DND-41 (cell line): Measurements from ENCODE around the gene FAM24B.

Source experiments
- ATAC-seq: fragments of 200-7000 bp; cut with Tn5 transposase; 3 replicates; pipeline ENCODE4 v1.9.1; 2021; ENCODE audit warnings: low read depth; ENCODE audit not compliant: insufficient read depth
- DNase-seq: peaks from one replicate; pipeline ENCODE4 v3.0.0-alpha.2; 2020
- H2AFZ ChIP-seq: 2 replicates; pipeline ENCODE4 v1.6.0; 2012; ENCODE audit warnings: low read depth, low read length
- H3K27ac ChIP-seq: 2 replicates; pipeline ENCODE4 v1.5.1; 2012; ENCODE audit warnings: low read length, inconsistent platforms
- H3K27me3 ChIP-seq: fragments of 200-600 bp; sonication (generic); 2 replicates; pipeline ENCODE4 v1.6.0; 2012; ENCODE audit warnings: low read length, mild to moderate bottlenecking, inconsistent platforms; ENCODE audit not compliant: insufficient read depth, poor library complexity
- H3K36me3 ChIP-seq: 2 replicates; pipeline ENCODE4 v1.5.1; 2012; ENCODE audit warnings: low read length, inconsistent platforms; ENCODE audit not compliant: insufficient read depth
- H3K4me1 ChIP-seq: 2 replicates; pipeline ENCODE4 v1.5.1; 2012; ENCODE audit warnings: mild to moderate bottlenecking, low read length; ENCODE audit not compliant: insufficient read depth
- H3K4me2 ChIP-seq: 2 replicates; pipeline ENCODE4 v1.6.0; 2012; ENCODE audit warnings: mild to moderate bottlenecking, moderate library complexity, low read length, inconsistent platforms; ENCODE audit not compliant: insufficient read depth
- H3K4me3 ChIP-seq, 2 experiments: fragments of 200-600 bp in 1 of 2; shearing (Covaris generic) in 1 of 2; 2 replicates each; pipeline ENCODE4 v1.5.1; 2012 to 2016; ENCODE audit warnings: inconsistent platforms in 2 of 2, low read length in 2 of 2, mild to moderate bottlenecking in 2 of 2, low read depth in 1 of 2, moderate library complexity in 1 of 2
- H3K79me2 ChIP-seq: 2 replicates; pipeline ENCODE4 v1.6.0; 2012; ENCODE audit warnings: low read length, inconsistent platforms; ENCODE audit not compliant: insufficient read depth
- H3K9ac ChIP-seq: 2 replicates; pipeline ENCODE4 v1.6.0; 2012; ENCODE audit warnings: low read depth, mild to moderate bottlenecking, inconsistent platforms, low read length, moderate library complexity
- H3K9me3 ChIP-seq: 2 replicates; pipeline ENCODE4 v1.5.1; 2012; ENCODE audit warnings: low read length, moderate library complexity, mild to moderate bottlenecking, inconsistent platforms; ENCODE audit not compliant: insufficient read depth, severe bottlenecking
- H4K20me1 ChIP-seq: 2 replicates; pipeline ENCODE4 v1.6.0; 2012; ENCODE audit warnings: low read length; ENCODE audit not compliant: insufficient read depth
- EZH2 ChIP-seq: IDR thresholded peaks from 3 replicates; pipeline ENCODE4 v1.6.1; 2012; ENCODE audit warnings: borderline replicate concordance, low read depth, mild to moderate bottlenecking, moderate library complexity, low read length, inconsistent platforms; ENCODE audit not compliant: severe bottlenecking
- TF ChIP-seq, protein P1 (sequence below): IDR thresholded peaks from 2 replicates; pipeline ENCODE4 v1.5.1; 2012; ENCODE audit warnings: borderline replicate concordance, low read length, moderate library complexity, mild to moderate bottlenecking; ENCODE audit not compliant: poor library complexity, severe bottlenecking; ENCODE audit errors: extremely low read depth

The FAM24B gene

GRCh38 chr10:122852261-122852660 lies 27.1 kb downstream of the FAM24B start:
- DNase-seq (no peak), ATAC-seq (no peak)
- H3K9ac ChIP-seq: no peak overlapping the region
- peaks cover 43% of the 10 kb centered on the region for H3K36me3 ChIP-seq
- H3K9me3 ChIP-seq: no peaks in the 10 kb centered on the region
- H3K4me2 ChIP-seq: no peak overlapping the region
- peaks cover 39% of the 10 kb centered on the region for H3K4me1 ChIP-seq
- H2AFZ ChIP-seq: no peak overlapping the region
- no peak overlapping the region for H3K27ac ChIP-seq
- peaks cover 18% of the 10 kb centered on the region for H3K79me2 ChIP-seq
- H3K4me3 ChIP-seq: no peak overlapping the region
- peaks cover 19% of the 10 kb centered on the region for H4K20me1 ChIP-seq
- no peak for TF ChIP-seq EZH2
- TF ChIP-seq, protein P1, sequence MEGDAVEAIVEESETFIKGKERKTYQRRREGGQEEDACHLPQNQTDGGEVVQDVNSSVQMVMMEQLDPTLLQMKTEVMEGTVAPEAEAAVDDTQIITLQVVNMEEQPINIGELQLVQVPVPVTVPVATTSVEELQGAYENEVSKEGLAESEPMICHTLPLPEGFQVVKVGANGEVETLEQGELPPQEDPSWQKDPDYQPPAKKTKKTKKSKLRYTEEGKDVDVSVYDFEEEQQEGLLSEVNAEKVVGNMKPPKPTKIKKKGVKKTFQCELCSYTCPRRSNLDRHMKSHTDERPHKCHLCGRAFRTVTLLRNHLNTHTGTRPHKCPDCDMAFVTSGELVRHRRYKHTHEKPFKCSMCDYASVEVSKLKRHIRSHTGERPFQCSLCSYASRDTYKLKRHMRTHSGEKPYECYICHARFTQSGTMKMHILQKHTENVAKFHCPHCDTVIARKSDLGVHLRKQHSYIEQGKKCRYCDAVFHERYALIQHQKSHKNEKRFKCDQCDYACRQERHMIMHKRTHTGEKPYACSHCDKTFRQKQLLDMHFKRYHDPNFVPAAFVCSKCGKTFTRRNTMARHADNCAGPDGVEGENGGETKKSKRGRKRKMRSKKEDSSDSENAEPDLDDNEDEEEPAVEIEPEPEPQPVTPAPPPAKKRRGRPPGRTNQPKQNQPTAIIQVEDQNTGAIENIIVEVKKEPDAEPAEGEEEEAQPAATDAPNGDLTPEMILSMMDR: no peak
- no peaks in the 10 kb centered on the region for H3K27me3 ChIP-seq

DNA sequence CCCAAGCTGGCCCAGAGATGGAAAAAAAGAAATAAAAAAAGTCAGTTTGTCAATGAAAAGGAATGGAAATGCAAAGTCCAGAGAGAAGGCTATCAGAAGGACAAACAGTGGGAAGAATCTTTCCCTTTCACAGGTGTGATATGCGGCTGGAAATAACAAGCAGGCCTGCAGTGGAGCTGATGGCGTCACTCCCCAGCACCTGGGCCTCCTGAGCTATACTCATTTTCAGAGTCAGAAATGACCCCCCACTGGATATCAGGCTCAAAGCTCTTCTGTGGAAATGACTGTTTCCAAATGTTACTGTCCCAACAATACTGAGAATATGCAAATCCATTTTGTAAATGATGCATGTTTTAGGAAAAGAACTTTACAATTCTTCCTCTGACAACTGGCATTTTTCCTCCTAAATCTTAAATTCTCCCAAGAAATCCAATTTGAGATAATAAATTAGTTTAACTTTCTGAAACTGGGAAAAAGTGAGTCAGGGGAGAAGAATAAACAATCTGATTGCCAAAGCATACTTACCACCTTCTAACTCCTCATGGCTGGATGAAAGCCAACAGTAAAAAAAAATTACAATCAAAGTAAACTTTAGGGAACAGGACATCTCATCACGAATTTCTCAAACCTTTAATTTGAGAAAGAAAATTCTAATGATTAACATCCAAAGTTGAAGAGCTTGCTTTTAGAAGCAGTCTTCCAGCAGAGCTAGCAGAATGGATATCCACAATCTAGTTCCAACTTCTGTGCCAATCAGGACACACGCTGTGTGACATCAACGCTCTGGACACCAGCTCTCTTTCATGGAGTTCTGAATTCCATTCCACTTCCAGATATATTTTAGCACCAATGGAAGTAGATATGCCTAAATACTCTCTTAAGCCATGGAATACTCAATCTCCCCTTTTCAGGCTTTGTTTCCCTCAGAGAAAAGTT lies 28.4 kb downstream of the FAM24B start:
- Histone ChIP-seq H3K27ac (no peak overlapping the region), H3K4me3 (no peak overlapping the region), H3K9ac (no peak overlapping the region), H3K9me3 (no peaks in the 10 kb centered on the region), H3K4me1 (peaks cover 39% of the 10 kb centered on the region), H3K27me3 (no peaks in the 10 kb centered on the region), H4K20me1 (peaks cover 8% of the 10 kb centered on the region; the same call in 1 of the 2 replicates), H3K36me3 (peaks cover 48% of the 10 kb centered on the region), H3K79me2 (peaks cover 6% of the 10 kb centered on the region; the same call in 1 of the 2 replicates), H2AFZ (no peak overlapping the region), H3K4me2 (no peak overlapping the region)
- TF ChIP-seq, protein P1: no peak
- TF ChIP-seq EZH2: no peak
- no peak for ATAC-seq
- no peak for DNase-seq

GRCh38 chr10:122849900-122850605 lies 29.3 kb downstream of the FAM24B start:
- Histone ChIP-seq H3K9ac (no peak overlapping the region), H3K4me2 (no peak overlapping the region), H2AFZ (no peak overlapping the region), H3K9me3 (no peaks in the 10 kb centered on the region), H3K36me3 (peaks cover 41% of the 10 kb centered on the region), H3K4me3 (no peak overlapping the region), H3K27me3 (no peaks in the 10 kb centered on the region), H3K27ac (no peak overlapping the region), H3K79me2 (no peaks in the 10 kb centered on the region), H3K4me1 (peaks cover 39% of the 10 kb centered on the region), H4K20me1 (peaks cover 2% of the 10 kb centered on the region; the same call in 1 of the 2 replicates)
- TF ChIP-seq, protein P1: no peak
- no peak for TF ChIP-seq EZH2
- ATAC-seq (no peak), DNase-seq (no peak)
